HG02571 (cell line): Measurements from ENCODE around the gene OR2L8.

ENCODE experiments used
- ATAC-seq: cut with Tn5 transposase; IDR thresholded peaks from one replicate; pipeline ENCODE4 v1.9.1; 2021; ENCODE audit warnings: mild to moderate bottlenecking, moderate library complexity; ENCODE audit not compliant: unreplicated experiment

Gene OR2L8

GRCh38 chr1:247966532-247967204 is 18.0 kb downstream of the OR2L8 start:
- no peak for ATAC-seq

- ATAC-seq: no peak
Measured at GRCh38 chr1:247992986-247993385, 44.3 kb downstream of the OR2L8 start.

- no peak for ATAC-seq
Measured at GRCh38 chr1:247998811-247999210, 50.2 kb downstream of the OR2L8 start.
